GM12878 (cell line): ENCODE results near the gene CATSPERD.

Experiments used
- EGR1 ChIP-seq, 2 experiments: IDR thresholded peaks; 1 replicate in 1 of 2; 2 replicates in 1 of 2; pipeline ENCODE4 v1.6.1; 2011 to 2012; ENCODE audit warnings: low read depth in 2 of 2, low read length in 2 of 2, borderline replicate concordance in 1 of 2, mild to moderate bottlenecking in 1 of 2, moderate library complexity in 1 of 2
- EP300 ChIP-seq, 2 experiments: fragments of 150-350 bp in 1 of 2; IDR thresholded peaks; 2 replicates each; pipeline ENCODE4 v1.6.1; 2011 to 2012; ENCODE audit warnings: low read depth in 2 of 2, low read length in 2 of 2, borderline replicate concordance in 1 of 2, improper control_type of control experiment in 1 of 2, inconsistent platforms in 1 of 2; ENCODE audit not compliant: control insufficient read depth in 1 of 2
- ESRRA ChIP-seq: IDR thresholded peaks from 2 replicates; pipeline ENCODE4 v1.6.1; 2012; ENCODE audit warnings: mild to moderate bottlenecking, low read length, improper control_type of control experiment
- EZH2 ChIP-seq: IDR thresholded peaks from 2 replicates; pipeline ENCODE4 v1.6.1; 2012; ENCODE audit warnings: low read depth, mild to moderate bottlenecking, control low read depth, inconsistent platforms, low read length, borderline replicate concordance; ENCODE audit not compliant: control insufficient read depth
- NFYB ChIP-seq: IDR thresholded peaks from 2 replicates; pipeline ENCODE4 v1.6.1; 2011; ENCODE audit warnings: low read depth, mild to moderate bottlenecking, low read length, improper control_type of control experiment, moderate library complexity; ENCODE audit not compliant: insufficient read depth
- RAD21 ChIP-seq: IDR thresholded peaks from 2 replicates; pipeline ENCODE4 v1.6.1; 2011; ENCODE audit warnings: mild to moderate bottlenecking, low read depth, low read length, moderate library complexity; ENCODE audit not compliant: insufficient read depth
- STAT1 ChIP-seq: fragments of 450-650 bp; conservative IDR thresholded peaks from 2 replicates; pipeline ENCODE4 v1.6.1; 2014; ENCODE audit warnings: antibody characterized with exemption, mild to moderate bottlenecking
- TAF1 ChIP-seq: IDR thresholded peaks from 2 replicates; pipeline ENCODE4 v1.6.1; 2011; ENCODE audit warnings: mild to moderate bottlenecking, low read depth, low read length, borderline replicate concordance
- ZNF384 ChIP-seq: IDR thresholded peaks from 2 replicates; pipeline ENCODE4 v1.6.1; 2012; ENCODE audit warnings: low read depth, mild to moderate bottlenecking, low read length, improper control_type of control experiment, borderline replicate concordance
- TF ChIP-seq, protein P1 (sequence below), 3 experiments: IDR thresholded peaks in 2 of 3; conservative IDR thresholded peaks in 1 of 3; 2 replicates each; pipeline ENCODE4 v1.5.1; 2011; ENCODE audit warnings: low read depth in 3 of 3, low read length in 3 of 3, mild to moderate bottlenecking in 3 of 3, control low read depth in 2 of 3, moderate library complexity in 2 of 3, inconsistent platforms in 1 of 3, mixed read lengths in 1 of 3; ENCODE audit not compliant: control insufficient read depth in 2 of 3, insufficient read depth in 1 of 3; ENCODE audit errors: extremely low read depth in 1 of 3
- TF ChIP-seq, protein P2 (sequence below): fragments of 450-650 bp; IDR thresholded peaks from 2 replicates; pipeline ENCODE4 v1.6.1; 2017; ENCODE audit warnings: mild to moderate bottlenecking, moderate library complexity

DNA sequence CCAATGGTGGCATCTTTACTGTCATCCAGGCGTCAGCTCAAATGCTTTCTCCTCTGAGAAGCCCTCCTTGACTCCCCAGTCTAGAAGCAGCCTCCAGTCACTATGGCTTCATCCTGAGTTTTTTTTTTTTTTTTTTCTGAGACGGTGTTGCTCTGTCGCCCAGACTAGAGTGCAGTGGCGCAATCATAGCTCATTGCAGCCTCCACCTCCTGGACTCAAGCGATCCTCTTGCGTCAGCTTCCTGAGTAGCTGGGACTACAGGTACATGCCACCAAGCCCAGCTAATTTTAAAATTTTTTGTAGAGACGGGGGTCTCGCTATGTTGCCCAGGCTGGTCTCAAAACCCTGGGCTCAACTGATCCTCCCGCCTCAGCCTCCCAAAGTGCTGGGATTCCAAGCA lies 88.6 kb downstream of the CATSPERD start:
- TF ChIP-seq, protein P1, sequence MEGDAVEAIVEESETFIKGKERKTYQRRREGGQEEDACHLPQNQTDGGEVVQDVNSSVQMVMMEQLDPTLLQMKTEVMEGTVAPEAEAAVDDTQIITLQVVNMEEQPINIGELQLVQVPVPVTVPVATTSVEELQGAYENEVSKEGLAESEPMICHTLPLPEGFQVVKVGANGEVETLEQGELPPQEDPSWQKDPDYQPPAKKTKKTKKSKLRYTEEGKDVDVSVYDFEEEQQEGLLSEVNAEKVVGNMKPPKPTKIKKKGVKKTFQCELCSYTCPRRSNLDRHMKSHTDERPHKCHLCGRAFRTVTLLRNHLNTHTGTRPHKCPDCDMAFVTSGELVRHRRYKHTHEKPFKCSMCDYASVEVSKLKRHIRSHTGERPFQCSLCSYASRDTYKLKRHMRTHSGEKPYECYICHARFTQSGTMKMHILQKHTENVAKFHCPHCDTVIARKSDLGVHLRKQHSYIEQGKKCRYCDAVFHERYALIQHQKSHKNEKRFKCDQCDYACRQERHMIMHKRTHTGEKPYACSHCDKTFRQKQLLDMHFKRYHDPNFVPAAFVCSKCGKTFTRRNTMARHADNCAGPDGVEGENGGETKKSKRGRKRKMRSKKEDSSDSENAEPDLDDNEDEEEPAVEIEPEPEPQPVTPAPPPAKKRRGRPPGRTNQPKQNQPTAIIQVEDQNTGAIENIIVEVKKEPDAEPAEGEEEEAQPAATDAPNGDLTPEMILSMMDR (IDR thresholded peaks at IDR 0.05 in 2 of 3, conservative IDR thresholded peaks at IDR 0.05 in 1 of 3; ENCODE audit: control insufficient read depth in 2 of 3, extremely low read depth in 1 of 3, insufficient read depth in 1 of 3, low read depth in 3 of 3, low read length in 3 of 3): no peak
- TF ChIP-seq EGR1 (IDR thresholded peaks at IDR 0.05; ENCODE audit: borderline replicate concordance in 1 of 2, low read depth in 2 of 2, low read length in 2 of 2): no peak
- TF ChIP-seq NFYB: no peak
- TF ChIP-seq RAD21: no peak
- TF ChIP-seq EZH2: no peak
- no peak for TF ChIP-seq STAT1
- TF ChIP-seq ZNF384: no peak
- no peak for TF ChIP-seq EP300 (IDR thresholded peaks at IDR 0.05; ENCODE audit: borderline replicate concordance in 1 of 2, control insufficient read depth in 1 of 2, low read depth in 2 of 2, low read length in 2 of 2)
- no peak for TF ChIP-seq TAF1
- TF ChIP-seq, protein P2, sequence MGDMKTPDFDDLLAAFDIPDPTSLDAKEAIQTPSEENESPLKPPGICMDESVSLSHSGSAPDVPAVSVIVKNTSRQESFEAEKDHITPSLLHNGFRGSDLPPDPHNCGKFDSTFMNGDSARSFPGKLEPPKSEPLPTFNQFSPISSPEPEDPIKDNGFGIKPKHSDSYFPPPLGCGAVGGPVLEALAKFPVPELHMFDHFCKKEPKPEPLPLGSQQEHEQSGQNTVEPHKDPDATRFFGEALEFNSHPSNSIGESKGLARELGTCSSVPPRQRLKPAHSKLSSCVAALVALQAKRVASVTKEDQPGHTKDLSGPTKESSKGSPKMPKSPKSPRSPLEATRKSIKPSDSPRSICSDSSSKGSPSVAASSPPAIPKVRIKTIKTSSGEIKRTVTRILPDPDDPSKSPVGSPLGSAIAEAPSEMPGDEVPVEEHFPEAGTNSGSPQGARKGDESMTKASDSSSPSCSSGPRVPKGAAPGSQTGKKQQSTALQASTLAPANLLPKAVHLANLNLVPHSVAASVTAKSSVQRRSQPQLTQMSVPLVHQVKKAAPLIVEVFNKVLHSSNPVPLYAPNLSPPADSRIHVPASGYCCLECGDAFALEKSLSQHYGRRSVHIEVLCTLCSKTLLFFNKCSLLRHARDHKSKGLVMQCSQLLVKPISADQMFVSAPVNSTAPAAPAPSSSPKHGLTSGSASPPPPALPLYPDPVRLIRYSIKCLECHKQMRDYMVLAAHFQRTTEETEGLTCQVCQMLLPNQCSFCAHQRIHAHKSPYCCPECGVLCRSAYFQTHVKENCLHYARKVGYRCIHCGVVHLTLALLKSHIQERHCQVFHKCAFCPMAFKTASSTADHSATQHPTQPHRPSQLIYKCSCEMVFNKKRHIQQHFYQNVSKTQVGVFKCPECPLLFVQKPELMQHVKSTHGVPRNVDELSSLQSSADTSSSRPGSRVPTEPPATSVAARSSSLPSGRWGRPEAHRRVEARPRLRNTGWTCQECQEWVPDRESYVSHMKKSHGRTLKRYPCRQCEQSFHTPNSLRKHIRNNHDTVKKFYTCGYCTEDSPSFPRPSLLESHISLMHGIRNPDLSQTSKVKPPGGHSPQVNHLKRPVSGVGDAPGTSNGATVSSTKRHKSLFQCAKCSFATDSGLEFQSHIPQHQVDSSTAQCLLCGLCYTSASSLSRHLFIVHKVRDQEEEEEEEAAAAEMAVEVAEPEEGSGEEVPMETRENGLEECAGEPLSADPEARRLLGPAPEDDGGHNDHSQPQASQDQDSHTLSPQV: no peak
- TF ChIP-seq ESRRA: no peak
